Prostate gland (tissue), 2 donors: Measurements from ENCODE around the gene APOBEC3F. TPM values are rescaled to one million over a fixed set of nuclear protein-coding genes. Genes with fewer than 3 reads are reported as not detected.
"Not testable (repeated sequence)": the region's sequence is repeated elsewhere in the genome, so short reads cannot be mapped to it uniquely, and the experiment has no call there.

Experiments
- DNase-seq: peaks from one replicate; pipeline ENCODE4 v3.0.0-alpha.2; 2019; ENCODE audit warnings: low spot score
- H3K27ac ChIP-seq, 2 donors: fragments of 200-600 bp; sonication (generic); 2 replicates each; pipeline ENCODE4 v1.5.1; 2017 to 2019
- H3K27me3 ChIP-seq: fragments of 200-600 bp; sonication (generic); replicated peaks from 2 replicates; pipeline ENCODE4 v1.5.1; 2019; ENCODE audit not compliant: insufficient read depth
- H3K36me3 ChIP-seq, 2 donors: fragments of 200-600 bp; sonication (generic); 1 replicate in 1 of 2; 2 replicates in 1 of 2; pipeline versions ENCODE4 v1.5.1 to v1.8.1; 2017 to 2019
- H3K4me1 ChIP-seq: fragments of 200-600 bp; sonication (generic); replicated peaks from 2 replicates; pipeline ENCODE4 v1.5.1; 2019
- H3K4me3 ChIP-seq, 2 donors: fragments of 200-600 bp; sonication (generic); 2 replicates each; pipeline ENCODE4 v1.5.1; 2017 to 2019
- H3K9me3 ChIP-seq: fragments of 200-600 bp; sonication (generic); 2 replicates; pipeline ENCODE4 v1.5.1; 2017
- POLR2A ChIP-seq: fragments of 450-650 bp; IDR thresholded peaks from one replicate; pipeline ENCODE4 v1.6.1; 2016; ENCODE audit warnings: antibody characterized with exemption, mild to moderate bottlenecking
- POLR2AphosphoS5 ChIP-seq: sonication (generic); formaldehyde crosslinking; IDR thresholded peaks from one replicate; pipeline ENCODE4 v1.6.1; 2017; ENCODE audit warnings: antibody characterized with exemption
- WGBS: methylation state at CpG from one replicate; pipeline ENCODE4 v1.1.5; 2018; 5-methylcytosine and 5-hydroxymethylcytosine counted together
- intact Hi-C: fragments of 100-400 bp; cut with DNase I; formaldehyde crosslinking; loops from one replicate; pipeline ENCODE4 v1.14.2; 2022
- total RNA-seq, 2 donors: library from RNA; depleted of rRNA; stranded (reverse); fragments of >200 nt; gene quantifications; one replicate each; pipeline ENCODE4 v1.1.0, GENCODE V29; 2016
- TF ChIP-seq, protein P1 (sequence below), 4 experiments: fragments of 200-600 bp in 2 of 4; fragments of 450-650 bp in 2 of 4; sonication (generic) in 2 of 4; IDR thresholded peaks; 1 replicate in 3 of 4; 2 replicates in 1 of 4; pipeline ENCODE4 v1.5.1; 2016 to 2019; ENCODE audit warnings: antibody characterized with exemption in 4 of 4, mild to moderate bottlenecking in 2 of 4, moderate library complexity in 2 of 4

APOBEC3F gene
- total RNA-seq, 2 donors from 2014 or later, result 4.4 to 28.3 TPM

DNA sequence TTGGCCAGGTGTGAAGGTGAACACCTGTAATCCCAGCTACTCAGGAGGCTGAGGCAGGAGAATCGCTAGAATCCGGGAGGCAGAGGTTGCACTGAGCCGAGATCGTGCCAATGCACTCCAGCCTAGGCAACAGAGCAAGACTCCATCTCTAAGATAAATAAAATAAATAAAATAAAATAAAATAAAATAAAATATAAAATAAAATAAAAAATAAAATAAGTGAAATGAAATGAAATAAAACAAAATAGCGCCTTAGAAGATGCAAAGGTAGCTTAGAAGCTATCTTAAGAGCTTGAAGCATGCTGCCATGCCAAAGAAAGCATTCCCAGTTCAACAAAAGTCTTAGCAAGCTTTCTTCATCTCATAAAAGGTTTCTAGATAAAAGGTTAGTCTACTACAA, 33.5 kb upstream of the APOBEC3F start:
- intact Hi-C loops, result no loop called here

DNA sequence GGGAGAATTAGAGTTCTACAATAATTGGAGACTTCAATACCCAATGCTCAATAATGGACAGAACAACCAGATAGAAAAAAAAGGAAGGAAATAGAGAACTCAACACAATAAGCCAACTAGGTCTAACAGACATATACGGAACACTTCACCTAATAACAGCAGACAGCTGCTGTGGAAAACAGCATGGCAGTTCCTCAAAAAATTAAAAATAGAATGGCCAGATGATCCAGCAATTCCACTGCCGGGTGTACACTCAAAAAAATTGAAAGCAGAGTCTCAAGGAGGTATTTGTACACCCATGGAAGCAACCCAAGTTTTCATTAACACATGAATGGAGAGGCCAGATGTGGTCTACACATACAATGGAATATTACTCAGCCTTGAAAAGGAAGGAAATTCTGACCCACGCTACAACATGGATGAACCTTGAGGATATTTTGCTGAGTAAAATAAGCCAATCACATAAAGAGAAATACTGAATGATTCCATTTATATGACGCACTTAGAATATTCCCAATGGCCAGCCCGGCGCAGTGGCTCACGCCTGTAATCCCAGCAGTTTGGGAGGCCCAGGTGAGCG, 32.3 kb upstream of the APOBEC3F start:
- DNase-seq, intact Hi-C loops: not testable (repeated sequence)
- 86% methylated on average over 8 of the region's 8 CpGs for WGBS

More for the DNA sequence above, 33.5 kb upstream of the APOBEC3F start:
- 96% methylated on average over 5 of the region's 5 CpGs for WGBS
- no peak overlapping the region for H3K27ac ChIP-seq
- no peaks in the 10 kb centered on the region for H3K36me3 ChIP-seq
- no peak for DNase-seq
- TF ChIP-seq, protein P1, sequence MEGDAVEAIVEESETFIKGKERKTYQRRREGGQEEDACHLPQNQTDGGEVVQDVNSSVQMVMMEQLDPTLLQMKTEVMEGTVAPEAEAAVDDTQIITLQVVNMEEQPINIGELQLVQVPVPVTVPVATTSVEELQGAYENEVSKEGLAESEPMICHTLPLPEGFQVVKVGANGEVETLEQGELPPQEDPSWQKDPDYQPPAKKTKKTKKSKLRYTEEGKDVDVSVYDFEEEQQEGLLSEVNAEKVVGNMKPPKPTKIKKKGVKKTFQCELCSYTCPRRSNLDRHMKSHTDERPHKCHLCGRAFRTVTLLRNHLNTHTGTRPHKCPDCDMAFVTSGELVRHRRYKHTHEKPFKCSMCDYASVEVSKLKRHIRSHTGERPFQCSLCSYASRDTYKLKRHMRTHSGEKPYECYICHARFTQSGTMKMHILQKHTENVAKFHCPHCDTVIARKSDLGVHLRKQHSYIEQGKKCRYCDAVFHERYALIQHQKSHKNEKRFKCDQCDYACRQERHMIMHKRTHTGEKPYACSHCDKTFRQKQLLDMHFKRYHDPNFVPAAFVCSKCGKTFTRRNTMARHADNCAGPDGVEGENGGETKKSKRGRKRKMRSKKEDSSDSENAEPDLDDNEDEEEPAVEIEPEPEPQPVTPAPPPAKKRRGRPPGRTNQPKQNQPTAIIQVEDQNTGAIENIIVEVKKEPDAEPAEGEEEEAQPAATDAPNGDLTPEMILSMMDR (IDR thresholded peaks at IDR 0.05), result no peak
- TF ChIP-seq POLR2AphosphoS5, result no peak
- H3K4me1 ChIP-seq, result no peaks in the 10 kb centered on the region
- no peak overlapping the region for H3K4me3 ChIP-seq
- H3K9me3 ChIP-seq, result no peaks in the 10 kb centered on the region
- no peaks in the 10 kb centered on the region for H3K27me3 ChIP-seq

DNA sequence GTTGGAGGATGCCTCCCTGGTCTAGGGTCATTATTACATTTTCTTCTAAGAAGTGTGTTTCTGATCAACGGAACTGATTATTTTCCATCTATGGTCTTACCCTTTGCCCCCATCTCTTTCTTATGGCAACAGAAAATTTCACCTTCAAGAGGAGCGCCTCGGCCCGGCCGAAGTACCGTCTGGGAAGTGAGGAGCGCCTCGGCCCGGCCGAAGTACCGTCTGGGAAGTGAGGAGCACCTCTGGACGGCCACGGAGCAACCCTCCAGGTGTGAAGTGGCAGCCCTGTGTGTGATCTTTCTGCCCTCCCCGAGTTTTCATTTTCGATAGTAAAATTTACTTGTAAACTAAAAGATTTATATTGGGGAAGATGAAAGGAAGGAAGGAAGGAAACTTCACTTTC, 29.7 kb upstream of the APOBEC3F start:
- WGBS, result 64% methylated on average over 15 of the region's 15 CpGs
- H3K4me1 ChIP-seq, result no peaks in the 10 kb centered on the region
- intact Hi-C loops, result loop anchor here (10.0 kb wide), 2 partner anchors 114 to 304 kb away; partner anchors contain the start of gene RPL3

More for the DNA sequence above, 32.3 kb upstream of the APOBEC3F start:
- not testable (repeated sequence) for H3K27me3 ChIP-seq, H3K9me3 ChIP-seq, H3K27ac ChIP-seq, H3K4me1 ChIP-seq, H3K4me3 ChIP-seq, H3K36me3 ChIP-seq

DNA sequence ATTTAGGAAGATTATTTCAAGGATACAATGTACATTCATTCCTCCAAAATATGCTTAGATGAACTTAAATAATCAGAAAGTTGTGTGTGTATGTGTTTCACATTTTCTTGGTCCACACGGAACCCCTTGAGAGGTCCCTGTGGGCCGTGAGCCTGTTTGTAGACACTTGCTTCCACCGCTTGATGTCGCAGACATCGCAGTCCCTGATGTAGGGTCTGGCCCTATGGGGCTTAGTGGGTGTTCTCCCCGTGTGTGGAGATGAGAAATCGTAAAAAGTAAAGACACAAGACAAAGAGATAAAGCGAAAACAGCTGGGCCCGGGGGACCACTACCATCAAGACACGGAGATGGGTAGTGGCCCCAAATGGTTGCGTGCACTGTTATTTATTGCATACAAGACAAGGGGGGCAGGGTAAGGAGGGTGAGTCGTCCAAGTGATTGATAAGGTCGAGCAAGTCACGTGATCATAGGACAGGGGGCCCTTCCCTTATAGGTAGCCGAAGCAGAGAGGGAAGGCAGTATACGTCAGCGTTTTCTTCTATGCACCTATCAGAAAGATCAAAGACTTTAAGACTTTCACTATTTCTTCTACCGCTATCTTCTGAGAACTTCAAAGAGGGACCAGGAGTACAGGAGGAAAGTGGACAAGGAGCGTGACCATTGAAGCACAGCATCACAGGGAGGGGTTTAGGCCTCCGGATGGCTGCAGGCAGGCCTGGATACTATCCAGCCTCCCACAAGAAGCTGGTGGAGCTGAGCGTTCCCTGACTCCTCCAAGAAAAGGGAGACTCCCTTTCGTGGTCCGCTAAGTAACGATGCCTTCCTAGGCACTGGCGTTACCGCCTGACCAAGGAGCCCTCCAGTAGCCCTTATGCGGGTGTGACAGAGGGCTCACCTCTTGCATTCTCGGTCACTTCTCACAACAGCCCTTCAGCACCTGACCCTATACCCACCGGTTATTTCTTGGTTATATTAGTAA, 27.8 kb upstream of the APOBEC3F start:
- H3K27me3 ChIP-seq, result no peaks in the 10 kb centered on the region
- H3K36me3 ChIP-seq, result no peaks in the 10 kb centered on the region
- H3K9me3 ChIP-seq, result no peaks in the 10 kb centered on the region
- H3K4me3 ChIP-seq, result no peak overlapping the region
- H3K27ac ChIP-seq, result peak overlapping the region; percentile 33 to 88
- H3K4me1 ChIP-seq, result no peaks in the 10 kb centered on the region
- intact Hi-C loops, result loop anchor here (10.0 kb wide), 2 partner anchors 112 to 302 kb away; partner anchors contain the start of gene RPL3
- no peak for DNase-seq
- TF ChIP-seq POLR2A, result no peak
- no peak for TF ChIP-seq POLR2AphosphoS5
- TF ChIP-seq, protein P1 (IDR thresholded peaks at IDR 0.05), result no peak
- 69% methylated on average over 29 of the region's 29 CpGs for whole genome bisulfite sequencing

More for the DNA sequence above, 29.7 kb upstream of the APOBEC3F start:
- no peaks in the 10 kb centered on the region for H3K36me3 ChIP-seq
- DNase-seq, result no peak
- no peak overlapping the region for H3K4me3 ChIP-seq
- TF ChIP-seq POLR2A, result no peak
- TF ChIP-seq, protein P1 (IDR thresholded peaks at IDR 0.05), result no peak
- no peak for TF ChIP-seq POLR2AphosphoS5
- no peaks in the 10 kb centered on the region for H3K9me3 ChIP-seq
- H3K27ac ChIP-seq, result no peak overlapping the region
- no peaks in the 10 kb centered on the region for H3K27me3 ChIP-seq

DNA sequence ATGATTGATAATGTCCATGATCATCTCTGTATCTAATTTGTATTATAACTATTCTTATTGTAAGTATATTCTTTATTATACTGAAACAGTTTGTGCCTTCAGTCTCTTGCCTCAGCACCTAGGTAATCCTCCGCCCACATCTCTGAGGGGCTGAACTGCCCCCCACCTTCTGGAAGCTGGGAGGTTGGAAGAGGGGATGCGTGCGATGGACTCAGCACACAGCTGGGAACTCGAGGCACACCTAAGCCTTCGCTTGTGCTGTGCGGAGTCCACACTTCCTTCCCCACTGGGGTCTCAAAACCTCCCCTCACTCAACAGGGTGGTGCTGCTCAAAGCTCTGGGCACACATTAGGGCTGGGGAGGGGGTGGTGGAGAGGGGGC, 27.1 kb upstream of the APOBEC3F start:
- intact Hi-C loops, result loop anchor here (10.0 kb wide), 2 partner anchors 111 to 301 kb away; partner anchors contain the start of gene RPL3
- WGBS, result 65% methylated on average over 6 of the region's 6 CpGs
- H3K9me3 ChIP-seq, H3K4me1 ChIP-seq, H3K36me3 ChIP-seq, DNase-seq, H3K27me3 ChIP-seq: not testable (repeated sequence)
- H3K4me3 ChIP-seq, result peak overlapping the region; percentile 38 to 39
- H3K27ac ChIP-seq, result peak overlapping the region; percentile 85 to 88
